Measurements from ENCODE around the gene ZNF750. TPM values are rescaled to one million over a fixed set of nuclear protein-coding genes. Genes with fewer than 3 reads are reported as not detected.

ZNF750 gene
- total RNA-seq, 1 experiment from 2014 or later: not detected

- CTCF ChIA-PET: no interaction called here
- BruUV-seq (replicated peaks): no TSS peak
- no peak for ATAC-seq
- in situ Hi-C loops (cut with HindIII; ENCODE audit: low pct_unique_long_range_greater_than_20kb, low sequenced_read_pairs): no loop called here
- POLR2A ChIA-PET: no interaction called here
- Histone ChIP-seq H3K36me3 (ENCODE audit: control insufficient read depth, insufficient read depth, low read length) (peaks cover 2% of the 10 kb centered on the region; the same call in 1 of the 2 replicates), H3K27me3 (ENCODE audit: control insufficient read depth, insufficient read depth, low read length) (no peaks in the 10 kb centered on the region), H3K27ac (ENCODE audit: low read length) (no peak overlapping the region), H3K4me1 (ENCODE audit: control insufficient read depth, insufficient read depth, low read length) (no peaks in the 10 kb centered on the region), H3K4me3 (ENCODE audit: low read depth in 2 of 2, low read length in 2 of 2) (no peak overlapping the region), H3K9me3 (ENCODE audit: control insufficient read depth, insufficient read depth, low read depth, low read length) (no peaks in the 10 kb centered on the region)
- TF ChIP-seq TCF7L2 (IDR thresholded peaks at IDR 0.05; ENCODE audit: low read depth, low read length): no peak
- no peak for TF ChIP-seq POLR2AphosphoS5 (IDR thresholded peaks at IDR 0.05; ENCODE audit: low read depth, low read length)
- TF ChIP-seq SIN3A (IDR thresholded peaks at IDR 0.05; ENCODE audit: borderline replicate concordance, insufficient read depth, low read depth, low read length): no peak
- no peak for TF ChIP-seq REST (IDR thresholded peaks at IDR 0.05; ENCODE audit: insufficient read depth in 1 of 2, low read depth in 2 of 2, low read length in 1 of 2)
- TF ChIP-seq CTCF (IDR thresholded peaks at IDR 0.05): no peak
- intact Hi-C loops (cut with micrococcal nuclease; ENCODE audit: unreplicated experiment): no loop called here
- no peak for DNase-seq (ENCODE audit: low read depth, low spot score)
These were observed 26.3 kb downstream of the ZNF750 start for GRCh38 chr17:82813299-82814051.

GRCh38 chr17:82812601-82813000, 27.2 kb downstream of the ZNF750 start:
- TF ChIP-seq CTCF (IDR thresholded peaks at IDR 0.05) (no peak), TCF7L2 (IDR thresholded peaks at IDR 0.05; ENCODE audit: low read depth, low read length) (no peak), SIN3A (IDR thresholded peaks at IDR 0.05; ENCODE audit: borderline replicate concordance, insufficient read depth, low read depth, low read length) (no peak), REST (IDR thresholded peaks at IDR 0.05; ENCODE audit: insufficient read depth in 1 of 2, low read depth in 2 of 2, low read length in 1 of 2) (no peak), POLR2AphosphoS5 (IDR thresholded peaks at IDR 0.05; ENCODE audit: low read depth, low read length) (no peak)
- ATAC-seq (no peak), DNase-seq (ENCODE audit: low read depth, low spot score) (no peak)
- no peak overlapping the region for H3K27ac ChIP-seq (ENCODE audit: low read length)
- in situ Hi-C loops (cut with HindIII; ENCODE audit: low pct_unique_long_range_greater_than_20kb, low sequenced_read_pairs): no loop called here
- no TSS peak for BruUV-seq (replicated peaks)
- ChIA-PET CTCF (no interaction called here), POLR2A (no interaction called here)
- peaks cover 6% of the 10 kb centered on the region; the same call in 1 of the 2 replicates for H3K36me3 ChIP-seq (ENCODE audit: control insufficient read depth, insufficient read depth, low read length)
- H3K27me3 ChIP-seq (ENCODE audit: control insufficient read depth, insufficient read depth, low read length): no peaks in the 10 kb centered on the region
- H3K4me1 ChIP-seq (ENCODE audit: control insufficient read depth, insufficient read depth, low read length): no peaks in the 10 kb centered on the region
- H3K9me3 ChIP-seq (ENCODE audit: control insufficient read depth, insufficient read depth, low read depth, low read length): no peaks in the 10 kb centered on the region
- intact Hi-C loops (cut with micrococcal nuclease; ENCODE audit: unreplicated experiment): no loop called here
- H3K4me3 ChIP-seq (ENCODE audit: low read depth in 2 of 2, low read length in 2 of 2): no peak overlapping the region

Data from Panc1 (cell line).